ENCODE data around the gene STK38L.

STK38L gene

DNA sequence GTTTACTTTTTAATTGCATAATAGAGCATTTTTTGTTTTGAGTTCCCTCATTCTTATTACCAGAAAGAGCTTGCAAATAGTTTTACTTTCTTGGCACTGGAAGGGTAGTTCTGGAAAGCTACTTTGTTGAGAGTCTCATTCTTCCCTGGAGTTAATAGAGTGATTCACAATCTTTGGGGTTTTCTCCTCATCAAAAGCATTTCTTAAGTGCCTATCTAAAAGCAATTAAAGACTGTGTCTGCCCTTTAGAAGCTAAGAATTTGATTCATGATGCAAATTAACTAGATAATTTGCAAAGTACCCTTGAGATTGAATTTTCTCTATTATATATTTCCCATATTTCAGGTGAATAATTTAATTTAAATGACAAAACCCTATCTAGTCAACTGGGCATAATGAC, 80.4 kb downstream of the STK38L start:
- DNase-seq = no peak

GRCh38 chr12:27330846-27331245, 86.8 kb downstream of the STK38L start:
- no peak for DNase-seq

GRCh38 chr12:27331291-27331926, 87.3 kb downstream of the STK38L start:
- no peak for DNase-seq

DNA sequence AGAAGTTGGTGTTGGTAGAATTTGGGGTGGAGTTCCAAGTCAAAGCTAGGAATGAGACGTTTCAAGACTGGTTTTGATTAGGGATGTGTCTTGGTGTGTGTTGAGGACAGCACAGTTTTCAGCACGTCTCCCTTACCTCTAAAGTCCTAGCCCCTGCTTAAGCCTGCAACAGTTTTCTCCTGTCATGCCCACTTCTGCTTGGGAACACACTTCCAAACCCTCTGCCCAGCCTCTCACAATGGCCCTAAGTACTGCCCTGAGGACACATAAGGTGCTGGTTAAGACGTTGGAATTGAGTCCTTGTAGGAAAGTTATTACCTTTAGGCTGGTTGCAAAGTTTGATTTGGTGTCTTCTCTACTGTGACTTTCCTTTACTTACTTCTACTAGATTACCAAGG, 87.8 kb downstream of the STK38L start:
- DNase-seq = no peak

- no peak for DNase-seq
Observed at GRCh38 chr12:27332407-27332713, 88.3 kb downstream of the STK38L start.

GRCh38 chr12:27332714-27333402, 88.8 kb downstream of the STK38L start, which contains the start of gene BMAL2:
Gene BMAL2, plus strand, starts transcription at chr12:27332836. Its CDS starts 237 bp downstream, at chr12:27333073.
- DNase-seq = peak; percentile 18

DNA sequence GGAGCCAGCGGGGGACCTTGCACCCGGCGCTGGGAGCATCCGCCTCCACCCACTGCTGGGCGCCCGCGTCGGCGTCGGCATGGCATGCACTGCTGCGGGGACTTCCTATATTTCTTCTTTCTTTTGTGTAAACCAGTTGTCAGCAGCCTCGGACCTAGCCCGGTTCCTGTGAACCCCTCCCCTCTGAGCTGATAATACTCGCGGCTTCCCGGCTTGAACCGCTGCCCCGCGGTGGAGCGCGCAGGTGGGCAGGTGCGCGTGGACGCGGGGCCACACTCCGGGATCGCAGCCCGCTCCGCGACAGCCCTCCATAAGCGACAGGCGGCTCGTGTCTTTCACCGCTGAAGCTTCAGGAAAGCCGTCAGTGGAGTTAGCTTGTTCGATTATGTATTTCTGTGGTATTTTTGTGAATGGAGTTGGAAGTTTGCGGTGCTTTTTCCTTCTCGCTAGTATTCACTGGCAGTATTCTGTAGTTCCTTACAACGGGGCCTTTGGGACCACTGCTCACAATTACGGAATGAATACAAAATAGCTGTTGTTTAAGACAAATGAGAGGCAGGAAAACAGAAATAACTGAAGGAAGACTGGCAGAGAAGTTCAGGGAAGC, 89.4 kb downstream of the STK38L start:
- DNase-seq = peak; percentile 30

- DNase-seq = no peak
Observed at GRCh38 chr12:27334042-27334720, 90.1 kb downstream of the STK38L start.

DNA sequence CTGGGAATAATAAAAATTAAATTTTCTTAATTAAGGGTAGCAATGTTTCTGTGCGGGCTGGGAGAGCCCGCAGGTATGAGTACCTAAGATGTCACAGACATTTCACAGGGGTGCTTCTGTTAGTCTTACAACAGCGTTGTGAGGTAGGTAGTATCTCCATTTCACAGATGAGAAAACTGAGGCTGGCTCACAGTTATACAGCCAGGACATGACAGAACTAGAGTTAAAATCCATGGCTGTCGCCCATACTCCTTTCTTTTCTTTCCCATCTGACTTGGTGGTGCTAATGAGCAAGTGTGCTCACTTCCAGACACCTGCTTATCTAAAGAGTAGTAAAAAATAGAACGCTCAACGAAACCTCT, 90.6 kb downstream of the STK38L start:
- DNase-seq = no peak

- DNase-seq = no peak
Observed at GRCh38 chr12:27335364-27336281, 91.5 kb downstream of the STK38L start.

GRCh38 chr12:27336282-27336653, 92.2 kb downstream of the STK38L start:
- DNase-seq = no peak

GRCh38 chr12:27337376-27337775, 93.3 kb downstream of the STK38L start:
- DNase-seq = no peak

DNA sequence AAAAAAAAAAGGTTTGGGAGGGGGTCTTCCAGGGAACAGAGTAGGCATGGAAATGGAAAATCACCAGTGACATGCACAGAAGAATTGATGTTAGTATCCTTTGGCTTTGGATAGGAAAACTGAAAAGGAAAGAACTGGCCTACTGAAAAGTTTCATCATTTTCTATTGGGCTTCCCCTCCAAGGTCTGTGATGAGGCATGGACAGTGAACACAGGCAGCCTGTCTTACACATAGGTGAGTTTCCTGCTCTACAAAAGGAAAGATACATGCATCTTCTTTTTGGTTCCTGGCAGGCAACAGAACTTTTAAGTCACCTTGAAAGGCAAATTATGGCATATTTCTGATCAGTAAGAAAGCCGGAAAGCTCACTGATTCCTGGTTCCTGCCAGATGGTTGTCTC, 94.4 kb downstream of the STK38L start:
- DNase-seq = no peak

DNA sequence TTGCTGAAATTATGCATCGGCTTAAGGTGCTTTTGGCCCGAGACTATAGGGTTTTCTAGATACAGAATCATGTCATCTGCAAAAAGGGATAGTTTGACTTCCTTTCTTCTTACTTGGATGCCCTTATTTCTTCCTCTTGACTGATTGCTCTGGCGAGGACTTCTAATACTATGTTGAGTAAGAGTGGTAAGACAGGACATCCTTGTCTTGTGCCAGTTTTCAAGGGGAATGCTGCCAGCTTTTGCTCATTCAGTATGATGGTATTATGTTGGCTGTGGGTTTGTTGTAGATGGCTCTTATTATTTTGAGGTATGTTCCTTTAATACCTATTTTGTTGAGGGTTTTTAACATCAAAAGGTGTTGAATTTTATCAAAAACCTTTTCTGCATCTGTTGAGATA, 96.9 kb downstream of the STK38L start:
- DNase-seq = no peak

GRCh38 chr12:27342536-27342935, 98.5 kb downstream of the STK38L start:
- no peak for DNase-seq

- no peak for DNase-seq
Observed at GRCh38 chr12:27343255-27344000, 99.3 kb downstream of the STK38L start.

DNA sequence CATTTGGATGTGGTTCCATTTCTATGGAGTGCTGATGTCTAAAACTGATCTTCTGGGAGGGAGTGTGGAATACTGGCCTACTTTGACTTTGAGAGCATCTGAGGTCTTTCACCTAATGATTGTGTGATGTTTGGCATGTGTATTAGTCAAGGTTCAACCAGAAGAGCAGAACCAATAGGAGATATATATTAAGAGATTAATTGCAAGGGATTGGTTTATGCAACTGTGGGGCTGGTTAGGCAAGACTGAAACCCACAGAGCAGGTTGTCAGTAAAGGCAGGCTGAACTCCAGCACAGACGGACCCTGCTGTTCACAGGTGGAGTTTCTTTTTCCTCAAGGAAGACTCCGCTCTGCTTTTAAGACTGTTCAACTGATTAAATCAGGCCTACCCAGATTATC, 100.2 kb downstream of the STK38L start:
- DNase-seq = no peak

DNA sequence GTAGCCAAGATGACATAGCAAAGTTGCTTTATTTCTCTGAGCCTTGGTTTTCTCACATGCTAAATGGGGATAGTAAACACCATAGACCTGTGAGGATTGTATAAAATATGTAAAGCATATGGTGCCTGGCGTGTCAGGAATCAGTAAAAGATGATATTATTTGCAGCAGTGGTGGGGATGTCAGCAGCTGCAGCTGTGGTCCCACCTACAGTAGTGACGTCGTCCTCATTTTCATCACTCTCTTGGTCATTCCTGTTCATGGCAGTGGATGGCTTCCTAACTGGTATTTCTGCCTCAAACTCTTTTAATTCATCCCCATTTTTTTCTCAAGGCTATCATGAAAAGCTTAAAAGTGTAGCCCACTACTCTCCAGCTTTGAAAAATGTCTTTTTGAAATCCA, 100.7 kb downstream of the STK38L start:
- DNase-seq = no peak

- DNase-seq = no peak
Observed at GRCh38 chr12:27345376-27345775, 101.3 kb downstream of the STK38L start.

- DNase-seq = no peak
Observed at GRCh38 chr12:27347779-27348178, 103.7 kb downstream of the STK38L start.

DNA sequence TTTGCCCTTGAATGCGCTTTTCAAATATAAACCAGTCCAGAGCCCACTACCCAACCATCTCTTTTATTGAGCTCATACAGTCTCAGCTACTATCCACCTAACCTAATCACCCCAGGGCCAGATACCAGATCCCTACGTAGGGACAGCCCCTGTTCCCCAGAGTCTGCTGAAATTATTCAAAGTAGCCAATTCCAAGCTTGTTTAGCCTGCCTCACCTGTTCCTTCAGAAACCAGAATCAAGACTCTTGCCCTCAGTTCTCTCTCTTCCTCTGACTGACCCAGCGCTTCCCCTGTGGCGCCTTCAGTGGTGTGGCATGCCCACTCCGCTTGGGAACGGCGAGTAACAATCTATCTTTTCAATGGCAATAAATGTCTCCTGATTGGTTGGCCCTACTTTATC, 107.4 kb downstream of the STK38L start:
- DNase-seq = no peak

GRCh38 chr12:27355486-27355885, 111.4 kb downstream of the STK38L start:
- no peak for DNase-seq

Data from CD4-positive, alpha-beta T cell treated with Interleukin-6 for 4 hours (primary cell).